Skeletal muscle tissue (tissue), 4 donors: ENCODE results near the gene RNF34. TPM values are rescaled to one million over a fixed set of nuclear protein-coding genes. Genes with fewer than 3 reads are reported as not detected.

Experiments used
- H3K27ac ChIP-seq: one replicate; pipeline ENCODE4 v1.7.0; 2013; ENCODE audit warnings: mild to moderate bottlenecking, low read depth, low read length, inconsistent platforms
- H3K27me3 ChIP-seq, 3 donors: one replicate each; pipeline ENCODE4 v1.7.0; 2013; ENCODE audit warnings: low read length in 3 of 3; ENCODE audit not compliant: control insufficient read depth in 3 of 3, insufficient read depth in 3 of 3
- H3K36me3 ChIP-seq, 3 donors: one replicate each; pipeline ENCODE4 v1.7.0; 2013; ENCODE audit warnings: low read length in 3 of 3; ENCODE audit not compliant: control insufficient read depth in 3 of 3, insufficient read depth in 3 of 3
- H3K4me1 ChIP-seq, 3 donors: one replicate each; pipeline ENCODE4 v1.7.0; 2013; ENCODE audit warnings: low read length in 3 of 3, mild to moderate bottlenecking in 3 of 3; ENCODE audit not compliant: control insufficient read depth in 3 of 3, insufficient read depth in 3 of 3
- H3K4me3 ChIP-seq, 3 donors: one replicate each; pipeline ENCODE4 v1.7.0; 2013; ENCODE audit warnings: low read length in 3 of 3
- H3K9ac ChIP-seq, 3 donors: one replicate each; pipeline ENCODE4 v1.7.0; 2013; ENCODE audit warnings: low read length in 3 of 3, mild to moderate bottlenecking in 3 of 3, moderate library complexity in 2 of 3, low read depth in 1 of 3
- H3K9me3 ChIP-seq, 3 donors: one replicate each; pipeline ENCODE4 v1.7.0; 2013; ENCODE audit warnings: low read length in 3 of 3; ENCODE audit not compliant: control insufficient read depth in 3 of 3
- total RNA-seq: library from RNA; depleted of rRNA; stranded (reverse); fragments of >200 nt; gene quantifications from one replicate; pipeline ENCODE4 v1.2.3, GENCODE V29; 2014
- donor health status: Osteomylitis.

RNF34 gene
- total RNA-seq, 1 donor from 2014 or later = 52.2 TPM

GRCh38 chr12:121444842-121445202 is 44.9 kb downstream of the RNF34 start:
- Histone ChIP-seq H3K4me1 (peaks cover 0 to 6% (median 4%) of the 10 kb centered on the region in 3 donors), H3K9me3 (no peaks in the 10 kb centered on the region), H3K36me3 (peaks cover 21% of the 10 kb centered on the region in 3 donors), H3K9ac (no peak overlapping the region), H3K27me3 (no peaks in the 10 kb centered on the region), H3K27ac (no peak overlapping the region), H3K4me3 (no peak overlapping the region)

GRCh38 chr12:121446750-121447149 is 46.8 kb downstream of the RNF34 start:
- Histone ChIP-seq H3K27ac (no peak overlapping the region), H3K9me3 (no peaks in the 10 kb centered on the region), H3K27me3 (no peaks in the 10 kb centered on the region), H3K4me1 (peaks cover 3 to 11% (median 4%) of the 10 kb centered on the region in 3 donors), H3K9ac (no peak overlapping the region), H3K4me3 (no peak overlapping the region), H3K36me3 (peaks cover 6 to 7% (median 7%) of the 10 kb centered on the region in 3 donors)

GRCh38 chr12:121448771-121449315 is 48.9 kb downstream of the RNF34 start:
- Histone ChIP-seq H3K4me3 (no peak overlapping the region), H3K9me3 (no peaks in the 10 kb centered on the region), H3K9ac (peak overlapping the region in 1 of 3 donors; percentile 40), H3K27me3 (no peaks in the 10 kb centered on the region), H3K4me1 (peaks cover 3 to 5% (median 5%) of the 10 kb centered on the region in 3 donors), H3K36me3 (peaks cover 2 to 6% (median 3%) of the 10 kb centered on the region in 3 donors), H3K27ac (no peak overlapping the region)

GRCh38 chr12:121451961-121452339 is 52.0 kb downstream of the RNF34 start:
- Histone ChIP-seq H3K4me3 (no peak overlapping the region), H3K4me1 (peaks cover 3 to 19% (median 12%) of the 10 kb centered on the region in 3 donors), H3K27ac (peak overlapping the region; percentile 5), H3K27me3 (no peaks in the 10 kb centered on the region), H3K9me3 (no peaks in the 10 kb centered on the region), H3K9ac (no peak overlapping the region), H3K36me3 (peaks cover 0 to 4% (median 0%) of the 10 kb centered on the region in 3 donors)

- Histone ChIP-seq H3K36me3 (peaks cover 0 to 4% (median 0%) of the 10 kb centered on the region in 3 donors), H3K27ac (peak overlapping the region; percentile 5), H3K4me3 (peak overlapping the region in 1 of 3 donors; percentile 6), H3K9me3 (no peaks in the 10 kb centered on the region), H3K27me3 (no peaks in the 10 kb centered on the region), H3K9ac (no peak overlapping the region), H3K4me1 (peaks cover 3 to 19% (median 12%) of the 10 kb centered on the region in 3 donors)
These were observed 52.5 kb downstream of the RNF34 start for GRCh38 chr12:121452340-121452984.

GRCh38 chr12:121452985-121453360 is 53.1 kb downstream of the RNF34 start:
- H3K27me3 ChIP-seq = no peaks in the 10 kb centered on the region
- H3K36me3 ChIP-seq = peaks cover 0 to 4% (median 0%) of the 10 kb centered on the region in 3 donors
- H3K9me3 ChIP-seq = no peaks in the 10 kb centered on the region
- H3K4me3 ChIP-seq = no peak overlapping the region
- H3K4me1 ChIP-seq = peaks cover 3 to 19% (median 12%) of the 10 kb centered on the region in 3 donors
- H3K27ac ChIP-seq = no peak overlapping the region
- no peak overlapping the region for H3K9ac ChIP-seq

GRCh38 chr12:121453629-121454028 is 53.7 kb downstream of the RNF34 start:
- H3K9me3 ChIP-seq = no peaks in the 10 kb centered on the region
- H3K36me3 ChIP-seq = peaks cover 0 to 4% (median 0%) of the 10 kb centered on the region in 3 donors
- H3K27me3 ChIP-seq = no peaks in the 10 kb centered on the region
- H3K9ac ChIP-seq = no peak overlapping the region
- H3K4me3 ChIP-seq = no peak overlapping the region
- peaks cover 3 to 19% (median 9%) of the 10 kb centered on the region in 3 donors for H3K4me1 ChIP-seq
- H3K27ac ChIP-seq = no peak overlapping the region

GRCh38 chr12:121454921-121455320 is 55.0 kb downstream of the RNF34 start:
- Histone ChIP-seq H3K9ac (peak overlapping the region in 1 of 3 donors; percentile 3), H3K9me3 (no peaks in the 10 kb centered on the region), H3K4me3 (no peak overlapping the region), H3K4me1 (peaks cover 3 to 19% (median 9%) of the 10 kb centered on the region in 3 donors), H3K36me3 (peaks cover 0 to 4% (median 0%) of the 10 kb centered on the region in 3 donors), H3K27ac (no peak overlapping the region), H3K27me3 (no peaks in the 10 kb centered on the region)

GRCh38 chr12:121455766-121456420 is 56.0 kb downstream of the RNF34 start:
- H3K9ac ChIP-seq = no peak overlapping the region
- peaks cover 3 to 15% (median 9%) of the 10 kb centered on the region in 3 donors for H3K4me1 ChIP-seq
- H3K27ac ChIP-seq = no peak overlapping the region
- no peak overlapping the region for H3K4me3 ChIP-seq
- H3K9me3 ChIP-seq = no peaks in the 10 kb centered on the region
- H3K27me3 ChIP-seq = no peaks in the 10 kb centered on the region
- peaks cover 0 to 4% (median 0%) of the 10 kb centered on the region in 3 donors for H3K36me3 ChIP-seq

GRCh38 chr12:121456551-121456950 is 56.6 kb downstream of the RNF34 start:
- peaks cover 1 to 15% (median 9%) of the 10 kb centered on the region in 3 donors for H3K4me1 ChIP-seq
- H3K36me3 ChIP-seq = peaks cover 0 to 4% (median 0%) of the 10 kb centered on the region in 3 donors
- no peak overlapping the region for H3K4me3 ChIP-seq
- no peak overlapping the region for H3K27ac ChIP-seq
- H3K27me3 ChIP-seq = no peaks in the 10 kb centered on the region
- no peak overlapping the region for H3K9ac ChIP-seq
- no peaks in the 10 kb centered on the region for H3K9me3 ChIP-seq
